Peyer's patch (tissue), 4 donors: ENCODE results near the gene EPS8L1.

Source experiments
- CTCF ChIP-seq, 6 experiments: fragments of 450-650 bp in 4 of 6; fragments of 200-600 bp in 2 of 6; sonication (generic) in 1 of 6; IDR thresholded peaks; one replicate each; pipeline ENCODE4 v1.5.1; 2017 to 2019; ENCODE audit warnings: antibody characterized with exemption in 6 of 6, mild to moderate bottlenecking in 3 of 6, moderate library complexity in 1 of 6
- POLR2A ChIP-seq, 2 donors: fragments of 450-650 bp; IDR thresholded peaks; one replicate each; pipeline ENCODE4 v1.5.1; 2017; ENCODE audit warnings: antibody characterized with exemption in 2 of 2, mild to moderate bottlenecking in 2 of 2, moderate library complexity in 2 of 2

DNA sequence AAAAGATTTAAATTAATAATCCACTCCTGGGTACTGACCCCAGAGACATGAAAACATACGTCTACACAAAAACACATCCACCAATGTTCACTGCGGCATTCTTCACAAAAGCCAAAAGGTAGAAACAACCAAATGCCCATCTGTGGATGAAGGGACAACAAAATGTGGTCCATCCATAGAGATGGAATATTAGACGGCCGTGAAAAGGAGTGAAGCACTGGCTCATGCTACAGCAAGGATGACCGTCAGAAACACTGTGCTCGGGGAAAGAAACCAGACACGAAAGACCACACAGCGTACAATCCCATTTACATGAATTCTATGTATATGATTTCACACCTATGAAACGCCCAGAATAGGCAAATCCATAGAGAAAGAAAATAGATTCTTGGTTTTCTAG, 18.8 kb upstream of the EPS8L1 start:
- TF ChIP-seq CTCF (IDR thresholded peaks at IDR 0.05) (no peak), POLR2A (IDR thresholded peaks at IDR 0.05) (no peak)
